HEK293 (cell line): ENCODE measurements around the gene ICE2.

Experiments used
- CTCF ChIA-PET: fragments of 350-600 bp; formaldehyde crosslinking; extraction: SDS; loops from one replicate; lab custom pipeline; 2021; ENCODE audit warnings: antibody characterized with exemption; lab: Yijun Ruan, JAX
- POLR2A ChIA-PET: fragments of 300-600 bp; formaldehyde crosslinking; extraction: SDS; loops from one replicate; lab custom pipeline; 2020; ENCODE audit warnings: antibody characterized with exemption, inconsistent platforms; lab: Yijun Ruan, JAX
- H3K27ac ChIP-seq: fragments of 200-500 bp; sonication (Bioruptor generic); 2 replicates; pipeline ENCODE4 v1.5.1; 2014; ENCODE audit warnings: low read depth, low read length, control low read depth, inconsistent platforms; ENCODE audit errors: extremely low read depth
- H3K36me3 ChIP-seq, 2 experiments: fragments of 200-500 bp in 1 of 2; sonication (Bioruptor generic) in 1 of 2; 1 replicate in 1 of 2; 2 replicates in 1 of 2; pipeline ENCODE4 v1.5.1; 2014 to 2017; ENCODE audit warnings: inconsistent platforms in 2 of 2, low read length in 2 of 2; ENCODE audit not compliant: control insufficient read depth in 2 of 2, insufficient read depth in 1 of 2
- H3K4me1 ChIP-seq: fragments of 200-500 bp; sonication (Bioruptor generic); 2 replicates; pipeline ENCODE4 v1.5.1; 2014; ENCODE audit warnings: mild to moderate bottlenecking, low read length, inconsistent platforms; ENCODE audit not compliant: control insufficient read depth, insufficient read depth
- H3K4me3 ChIP-seq: 2 replicates; pipeline ENCODE4 v1.5.1; 2011; ENCODE audit warnings: low read depth, mild to moderate bottlenecking, control low read depth, low read length, moderate library complexity
- H3K9me3 ChIP-seq: fragments of 200-500 bp; sonication (Bioruptor generic); 2 replicates; pipeline ENCODE4 v1.5.1; 2014; ENCODE audit warnings: low read depth, low read length, inconsistent platforms; ENCODE audit not compliant: control insufficient read depth, insufficient read depth
- HOXD13 ChIP-seq: sonication (generic); formaldehyde crosslinking; IDR thresholded peaks from 2 replicates; pipeline ENCODE4 v1.8.0; 2022; ENCODE audit warnings: missing genetic modification reagents, borderline replicate concordance
- INSM2 ChIP-seq: fragments of 450-650 bp; formaldehyde crosslinking; IDR thresholded peaks from 2 replicates; pipeline ENCODE4 v1.5.1; 2016; ENCODE audit warnings: missing biosample characterization, missing genetic modification characterization
- MEIS1 ChIP-seq: sonication (generic); formaldehyde crosslinking; IDR thresholded peaks from 2 replicates; pipeline ENCODE4 v1.8.1; 2022; ENCODE audit warnings: missing genetic modification reagents, mild to moderate bottlenecking, borderline replicate concordance
- ZFP37 ChIP-seq: fragments of 450-650 bp; formaldehyde crosslinking; IDR thresholded peaks from 2 replicates; pipeline ENCODE4 v1.5.1; 2016; ENCODE audit warnings: missing biosample characterization, missing genetic modification characterization
- ZNF10 ChIP-seq: fragments of 450-650 bp; formaldehyde crosslinking; IDR thresholded peaks from 2 replicates; pipeline ENCODE4 v1.5.1; 2017; ENCODE audit warnings: missing biosample characterization, missing genetic modification characterization
- ZNF114 ChIP-seq: fragments of 450-650 bp; formaldehyde crosslinking; IDR thresholded peaks from 2 replicates; pipeline ENCODE4 v1.5.0; 2017; ENCODE audit warnings: missing biosample characterization, missing genetic modification characterization
- ZNF138 ChIP-seq: fragments of 450-650 bp; formaldehyde crosslinking; IDR thresholded peaks from 2 replicates; pipeline ENCODE4 v1.5.1; 2016; ENCODE audit warnings: missing biosample characterization, missing genetic modification characterization, borderline replicate concordance
- ZNF266 ChIP-seq: fragments of 450-650 bp; formaldehyde crosslinking; IDR thresholded peaks from 2 replicates; pipeline ENCODE4 v1.5.1; 2016; ENCODE audit warnings: missing biosample characterization, missing genetic modification characterization, low read depth
- ZNF664 ChIP-seq: fragments of 450-650 bp; formaldehyde crosslinking; IDR thresholded peaks from 2 replicates; pipeline ENCODE4 v1.5.1; 2016; ENCODE audit warnings: missing biosample characterization, missing genetic modification characterization
- ZNF76 ChIP-seq: fragments of 450-650 bp; formaldehyde crosslinking; IDR thresholded peaks from 2 replicates; pipeline ENCODE4; 2016; ENCODE audit warnings: low read depth, missing biosample characterization, missing genetic modification characterization, borderline replicate concordance
- ZNF776 ChIP-seq: fragments of 450-650 bp; formaldehyde crosslinking; IDR thresholded peaks from 2 replicates; pipeline ENCODE4 v1.5.0; 2017; ENCODE audit warnings: missing biosample characterization, missing genetic modification characterization, borderline replicate concordance
- ZSCAN30 ChIP-seq: fragments of 450-650 bp; IDR thresholded peaks from 2 replicates; pipeline ENCODE4 v1.5.1; 2018; ENCODE audit warnings: missing biosample characterization, mild to moderate bottlenecking, missing genetic modification characterization, moderate library complexity
- TF ChIP-seq, protein P1 (sequence below): fragments of 450-650 bp; formaldehyde crosslinking; IDR thresholded peaks from 2 replicates; pipeline ENCODE4 v1.5.1; 2016; ENCODE audit warnings: missing biosample characterization, missing genetic modification characterization
- TF ChIP-seq, protein P2 (sequence below): fragments of 450-650 bp; formaldehyde crosslinking; IDR thresholded peaks from 2 replicates; pipeline ENCODE4 v1.5.1; 2016; ENCODE audit warnings: missing biosample characterization, missing genetic modification characterization

ICE2 gene

DNA sequence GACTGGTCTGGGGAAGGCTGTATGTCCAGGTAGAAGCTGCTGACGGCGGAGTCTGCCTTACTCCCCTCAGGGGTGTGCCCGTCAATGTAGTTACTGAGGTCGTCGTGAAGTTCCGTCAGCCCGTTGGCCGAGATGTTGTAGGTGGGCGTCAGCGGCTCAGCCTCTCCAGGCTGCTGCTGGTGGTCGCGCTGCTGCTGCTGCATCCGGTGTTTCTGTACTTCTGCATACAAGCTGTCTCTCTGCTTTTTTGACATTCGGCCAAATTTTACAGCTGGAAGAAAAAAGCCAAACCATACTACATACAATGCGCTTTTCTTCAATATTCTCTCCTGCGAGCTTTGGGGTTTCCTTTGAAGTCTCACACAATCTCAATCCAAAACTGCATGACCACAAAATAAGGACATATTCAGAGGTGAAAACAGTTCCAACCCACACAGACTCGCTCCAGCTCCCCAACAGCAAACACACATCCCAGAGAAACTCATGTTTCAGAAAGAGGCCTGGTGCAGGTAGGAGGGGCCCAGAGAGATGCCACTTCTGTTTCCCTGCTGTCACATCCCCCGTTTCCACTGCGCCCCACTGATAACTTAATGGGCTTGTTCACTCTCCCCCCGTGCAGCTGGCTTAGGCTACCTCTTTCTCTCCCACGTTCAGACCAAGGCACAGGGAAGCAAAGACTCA lies 32.5 kb upstream of the ICE2 start (continued):
- TF ChIP-seq, protein P1, sequence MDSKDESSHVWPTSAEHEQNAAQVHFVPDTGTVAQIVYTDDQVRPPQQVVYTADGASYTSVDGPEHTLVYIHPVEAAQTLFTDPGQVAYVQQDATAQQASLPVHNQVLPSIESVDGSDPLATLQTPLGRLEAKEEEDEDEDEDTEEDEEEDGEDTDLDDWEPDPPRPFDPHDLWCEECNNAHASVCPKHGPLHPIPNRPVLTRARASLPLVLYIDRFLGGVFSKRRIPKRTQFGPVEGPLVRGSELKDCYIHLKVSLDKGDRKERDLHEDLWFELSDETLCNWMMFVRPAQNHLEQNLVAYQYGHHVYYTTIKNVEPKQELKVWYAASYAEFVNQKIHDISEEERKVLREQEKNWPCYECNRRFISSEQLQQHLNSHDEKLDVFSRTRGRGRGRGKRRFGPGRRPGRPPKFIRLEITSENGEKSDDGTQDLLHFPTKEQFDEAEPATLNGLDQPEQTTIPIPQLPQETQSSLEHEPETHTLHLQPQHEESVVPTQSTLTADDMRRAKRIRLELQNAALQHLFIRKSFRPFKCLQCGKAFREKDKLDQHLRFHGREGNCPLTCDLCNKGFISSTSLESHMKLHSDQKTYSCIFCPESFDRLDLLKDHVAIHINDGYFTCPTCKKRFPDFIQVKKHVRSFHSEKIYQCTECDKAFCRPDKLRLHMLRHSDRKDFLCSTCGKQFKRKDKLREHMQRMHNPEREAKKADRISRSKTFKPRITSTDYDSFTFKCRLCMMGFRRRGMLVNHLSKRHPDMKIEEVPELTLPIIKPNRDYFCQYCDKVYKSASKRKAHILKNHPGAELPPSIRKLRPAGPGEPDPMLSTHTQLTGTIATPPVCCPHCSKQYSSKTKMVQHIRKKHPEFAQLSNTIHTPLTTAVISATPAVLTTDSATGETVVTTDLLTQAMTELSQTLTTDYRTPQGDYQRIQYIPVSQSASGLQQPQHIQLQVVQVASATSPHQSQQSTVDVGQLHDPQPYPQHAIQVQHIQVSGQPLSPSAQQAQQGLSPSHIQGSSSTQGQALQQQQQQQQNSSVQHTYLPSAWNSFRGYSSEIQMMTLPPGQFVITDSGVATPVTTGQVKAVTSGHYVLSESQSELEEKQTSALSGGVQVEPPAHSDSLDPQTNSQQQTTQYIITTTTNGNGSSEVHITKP (tag by site-specific recombination): no peak
- no peak for TF ChIP-seq ZSCAN30
- no peak for TF ChIP-seq ZNF776 (tag by site-specific recombination)
- TF ChIP-seq MEIS1 (CRISPR knock-in tag): no peak
- TF ChIP-seq ZNF138 (tag by site-specific recombination): no peak
- no peak for TF ChIP-seq ZFP37
- TF ChIP-seq INSM2 (tag by site-specific recombination): no peak

- TF ChIP-seq ZNF114 (tag by site-specific recombination): no peak
- H3K9me3 ChIP-seq: no peaks in the 10 kb centered on the region
- H3K27ac ChIP-seq: no peak overlapping the region
- no peak overlapping the region for H3K4me3 ChIP-seq
- H3K4me1 ChIP-seq: no peaks in the 10 kb centered on the region
- POLR2A ChIA-PET: no interaction called here
- CTCF ChIA-PET: interaction anchor here (1.7 kb wide), 1 partner anchor 11 kb away, joined by 6 read pairs; no protein-coding TSS in a partner anchor
- peaks cover 0 to 43% of the 10 kb centered on the region in 2 experiments; a peak in 2 of 3 replicates for H3K36me3 ChIP-seq
Observed at GRCh38 chr15:60510006-60510405, 31.1 kb upstream of the ICE2 start.

DNA sequence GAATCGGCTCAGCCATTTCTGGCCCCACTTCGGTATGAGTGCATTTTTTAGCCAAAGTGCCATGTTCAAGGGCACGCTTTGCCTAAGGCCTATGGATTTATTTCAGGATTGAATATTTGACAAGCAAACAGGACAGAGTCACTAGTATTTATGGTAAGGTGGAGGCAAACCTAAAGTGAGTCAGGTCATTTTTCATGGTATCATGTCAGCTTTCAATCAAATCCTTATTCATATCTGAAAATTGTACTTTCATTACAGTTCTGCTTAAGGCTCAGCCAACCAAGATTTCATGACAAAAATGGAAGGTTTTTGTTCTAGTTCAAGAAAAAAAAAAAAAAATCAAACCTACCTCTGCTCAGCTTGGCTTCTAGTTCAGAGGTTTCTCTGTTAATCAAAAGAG lies 30.5 kb upstream of the ICE2 start:
- no peaks in the 10 kb centered on the region for H3K9me3 ChIP-seq
- H3K4me3 ChIP-seq: no peak overlapping the region
- CTCF ChIA-PET: interaction anchor here (0.8 to 1.8 kb wide), 4 partner anchors 11 to 150 kb away, joined by 4 to 11 read pairs (median 6); no protein-coding TSS in a partner anchor
- H3K36me3 ChIP-seq: peaks cover 0 to 45% of the 10 kb centered on the region in 2 experiments; a peak in 2 of 3 replicates
- TF ChIP-seq, protein P2, sequence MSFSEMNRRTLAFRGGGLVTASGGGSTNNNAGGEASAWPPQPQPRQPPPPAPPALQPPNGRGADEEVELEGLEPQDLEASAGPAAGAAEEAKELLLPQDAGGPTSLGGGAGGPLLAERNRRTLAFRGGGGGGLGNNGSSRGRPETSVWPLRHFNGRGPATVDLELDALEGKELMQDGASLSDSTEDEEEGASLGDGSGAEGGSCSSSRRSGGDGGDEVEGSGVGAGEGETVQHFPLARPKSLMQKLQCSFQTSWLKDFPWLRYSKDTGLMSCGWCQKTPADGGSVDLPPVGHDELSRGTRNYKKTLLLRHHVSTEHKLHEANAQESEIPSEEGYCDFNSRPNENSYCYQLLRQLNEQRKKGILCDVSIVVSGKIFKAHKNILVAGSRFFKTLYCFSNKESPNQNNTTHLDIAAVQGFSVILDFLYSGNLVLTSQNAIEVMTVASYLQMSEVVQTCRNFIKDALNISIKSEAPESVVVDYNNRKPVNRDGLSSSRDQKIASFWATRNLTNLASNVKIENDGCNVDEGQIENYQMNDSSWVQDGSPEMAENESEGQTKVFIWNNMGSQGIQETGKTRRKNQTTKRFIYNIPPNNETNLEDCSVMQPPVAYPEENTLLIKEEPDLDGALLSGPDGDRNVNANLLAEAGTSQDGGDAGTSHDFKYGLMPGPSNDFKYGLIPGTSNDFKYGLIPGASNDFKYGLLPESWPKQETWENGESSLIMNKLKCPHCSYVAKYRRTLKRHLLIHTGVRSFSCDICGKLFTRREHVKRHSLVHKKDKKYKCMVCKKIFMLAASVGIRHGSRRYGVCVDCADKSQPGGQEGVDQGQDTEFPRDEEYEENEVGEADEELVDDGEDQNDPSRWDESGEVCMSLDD (tag by site-specific recombination): no peak
- TF ChIP-seq ZNF10 (no peak), ZNF76 (tag by site-specific recombination) (no peak), HOXD13 (CRISPR knock-in tag) (no peak), ZNF664 (tag by site-specific recombination) (no peak), ZNF266 (tag by site-specific recombination) (no peak)
- H3K4me1 ChIP-seq: no peaks in the 10 kb centered on the region
- POLR2A ChIA-PET: no interaction called here
- no peak overlapping the region for H3K27ac ChIP-seq
